Right atrium auricular region (tissue), 2 donors: ENCODE measurements around the gene OLIG2. TPM values are rescaled to one million over a fixed set of nuclear protein-coding genes. Genes with fewer than 3 reads are reported as not detected.
A peak's percentile ranks its signal among the peaks of the same experiment; 100 is the strongest.

ENCODE experiments used
- DNase-seq: peaks from one replicate; pipeline ENCODE4 v3.0.0-alpha.2; 2019; ENCODE audit warnings: low spot score
- H3K27ac ChIP-seq, 2 donors: fragments of 200-600 bp; sonication (generic); 1 replicate in 1 of 2; 2 replicates in 1 of 2; pipeline ENCODE4 v1.5.1; 2016 to 2019
- H3K27me3 ChIP-seq, 2 donors: fragments of 200-600 bp; sonication (generic); one replicate each; pipeline versions ENCODE4 v1.5.1 to v1.6.0; 2017 to 2019
- H3K36me3 ChIP-seq: fragments of 200-600 bp; sonication (generic); one replicate; pipeline ENCODE4 v1.5.1; 2016
- H3K4me1 ChIP-seq, 2 donors: fragments of 200-600 bp; sonication (generic); one replicate each; pipeline versions ENCODE4 v1.5.1 to v1.6.0; 2017 to 2019
- H3K4me3 ChIP-seq, 2 donors: fragments of 200-600 bp; sonication (generic); 1 replicate in 1 of 2; 2 replicates in 1 of 2; pipeline ENCODE4 v1.5.1; 2017 to 2019; ENCODE audit warnings: mild to moderate bottlenecking in 1 of 2, moderate library complexity in 1 of 2
- H3K9me3 ChIP-seq, 2 donors: fragments of 200-600 bp; sonication (generic); one replicate each; pipeline ENCODE4 v1.5.1; 2019
- CTCF ChIP-seq, 2 donors: fragments of 200-600 bp; sonication (generic); IDR thresholded peaks; one replicate each; pipeline ENCODE4 v1.5.1; 2019; ENCODE audit warnings: antibody characterized with exemption in 2 of 2
- total RNA-seq, 2 donors: library from RNA; depleted of rRNA; stranded (reverse); fragments of >200 nt; gene quantifications; one replicate each; pipeline ENCODE4 v1.1.0, GENCODE V29; 2016

OLIG2 gene
- total RNA-seq, 2 donors from 2014 or later, result not detected

DNA sequence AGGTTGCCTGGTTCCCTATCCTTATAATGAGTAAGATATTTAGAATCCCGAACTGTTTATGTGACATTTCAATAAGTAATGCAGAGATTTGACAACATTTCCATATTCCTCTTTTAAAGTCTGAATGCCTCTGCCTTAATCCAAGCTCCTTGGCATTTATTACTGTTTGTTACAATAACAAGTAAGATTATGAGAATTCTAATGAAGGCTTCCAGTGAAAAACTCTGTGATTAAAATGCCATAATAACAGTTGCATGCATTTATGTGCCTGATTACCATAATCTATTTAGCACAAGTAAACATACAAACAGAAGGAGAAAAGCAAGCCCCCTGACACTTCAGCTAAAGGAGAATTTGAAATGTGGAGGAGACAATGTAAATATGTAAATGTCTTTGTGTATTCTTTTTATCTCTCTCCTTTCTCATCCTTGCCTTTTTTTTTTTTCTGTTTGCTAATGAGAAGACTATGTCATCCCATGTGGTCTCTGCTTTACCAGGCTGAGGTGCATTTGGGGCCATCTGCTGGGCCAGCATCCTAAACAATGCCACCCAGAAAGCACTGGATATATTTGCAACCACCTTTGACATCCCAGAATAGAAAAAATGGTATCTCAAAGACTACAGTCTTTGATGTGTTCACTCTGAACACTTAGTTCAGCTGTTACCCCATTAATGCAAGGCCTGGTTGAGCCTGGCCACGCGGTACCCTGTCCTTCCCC lies 17.2 kb upstream of the OLIG2 start:
- DNase-seq, result peak; percentile 23
- Histone ChIP-seq H3K4me3 (no peak overlapping the region), H3K9me3 (no peaks in the 10 kb centered on the region), H3K4me1 (no peaks in the 10 kb centered on the region), H3K27ac (no peak overlapping the region), H3K27me3 (no peaks in the 10 kb centered on the region), H3K36me3 (no peaks in the 10 kb centered on the region)
- TF ChIP-seq CTCF (IDR thresholded peaks at IDR 0.05), result no peak

- Histone ChIP-seq H3K4me3 (no peak overlapping the region), H3K27me3 (no peaks in the 10 kb centered on the region), H3K4me1 (no peaks in the 10 kb centered on the region), H3K27ac (no peak overlapping the region), H3K9me3 (no peaks in the 10 kb centered on the region), H3K36me3 (no peaks in the 10 kb centered on the region)
- DNase-seq, result peak; percentile 36
- TF ChIP-seq CTCF (IDR thresholded peaks at IDR 0.05), result no peak
These were observed 14.8 kb upstream of the OLIG2 start for GRCh38 chr21:33010931-33011330.

DNA sequence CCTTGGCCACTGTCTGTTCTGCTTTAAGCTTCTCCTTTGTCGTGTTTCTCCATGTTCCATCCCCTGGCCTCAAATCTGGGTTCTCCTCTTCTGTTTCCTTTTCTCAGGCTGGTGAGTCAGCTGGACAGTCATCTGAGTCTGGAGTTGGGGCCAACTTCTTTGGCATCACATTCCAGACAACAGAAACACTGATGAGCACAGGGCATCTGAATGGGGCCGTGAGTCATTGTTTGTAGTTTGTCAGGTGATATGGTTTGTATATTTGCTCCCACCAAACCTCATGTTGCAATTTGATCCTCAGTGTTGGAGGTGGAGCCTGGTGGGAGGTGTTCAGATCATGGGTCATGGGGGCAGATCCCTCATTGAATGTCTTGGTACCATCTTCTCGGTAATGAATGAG lies 14.3 kb upstream of the OLIG2 start:
- DNase-seq, result peak; percentile 61
- no peaks in the 10 kb centered on the region for H3K27me3 ChIP-seq
- H3K9me3 ChIP-seq, result no peaks in the 10 kb centered on the region
- H3K4me3 ChIP-seq, result no peak overlapping the region
- H3K27ac ChIP-seq, result no peak overlapping the region
- no peaks in the 10 kb centered on the region for H3K4me1 ChIP-seq
- no peak for TF ChIP-seq CTCF (IDR thresholded peaks at IDR 0.05)
- H3K36me3 ChIP-seq, result no peaks in the 10 kb centered on the region

- no peaks in the 10 kb centered on the region for H3K36me3 ChIP-seq
- no peak for TF ChIP-seq CTCF (IDR thresholded peaks at IDR 0.05)
- no peaks in the 10 kb centered on the region for H3K27me3 ChIP-seq
- H3K27ac ChIP-seq, result no peak overlapping the region
- H3K4me3 ChIP-seq, result no peak overlapping the region
- H3K9me3 ChIP-seq, result no peaks in the 10 kb centered on the region
- H3K4me1 ChIP-seq, result no peaks in the 10 kb centered on the region
- DNase-seq, result no peak
These were observed 12.1 kb upstream of the OLIG2 start for GRCh38 chr21:33013626-33014025.

DNA sequence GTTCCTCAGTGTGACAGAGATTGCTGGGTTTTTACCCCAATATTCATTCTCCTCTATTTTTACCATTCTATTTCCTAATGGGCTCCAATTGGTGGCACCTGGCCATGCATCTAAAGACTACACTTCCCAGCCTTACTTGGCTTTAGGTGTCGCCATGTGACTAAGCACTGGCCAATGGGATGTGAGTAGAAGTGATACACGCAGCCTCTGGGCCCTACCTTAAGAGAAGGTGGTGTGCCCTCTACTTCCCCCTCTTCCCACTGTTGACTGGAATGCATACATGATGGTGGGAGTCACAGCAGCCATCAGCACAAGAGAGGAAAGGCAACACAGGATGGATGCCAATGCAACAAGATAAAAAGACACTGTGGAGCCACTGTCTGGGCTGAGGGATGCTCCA lies 11.4 kb upstream of the OLIG2 start:
- H3K27ac ChIP-seq, result no peak overlapping the region
- no peak for DNase-seq
- no peak for TF ChIP-seq CTCF (IDR thresholded peaks at IDR 0.05)
- H3K9me3 ChIP-seq, result no peaks in the 10 kb centered on the region
- H3K27me3 ChIP-seq, result peaks cover under 1 to 3% of the 10 kb centered on the region in 2 donors
- no peaks in the 10 kb centered on the region for H3K4me1 ChIP-seq
- no peaks in the 10 kb centered on the region for H3K36me3 ChIP-seq
- H3K4me3 ChIP-seq, result no peak overlapping the region

- H3K9me3 ChIP-seq, result no peaks in the 10 kb centered on the region
- H3K4me1 ChIP-seq, result peaks cover 0 to 7% of the 10 kb centered on the region in 2 donors
- H3K27ac ChIP-seq, result no peak overlapping the region
- no peak for DNase-seq
- no peaks in the 10 kb centered on the region for H3K36me3 ChIP-seq
- no peak overlapping the region for H3K4me3 ChIP-seq
- TF ChIP-seq CTCF (IDR thresholded peaks at IDR 0.05), result no peak
- H3K27me3 ChIP-seq, result peaks cover 6% of the 10 kb centered on the region in 2 donors
These were observed 10.6 kb upstream of the OLIG2 start for GRCh38 chr21:33015096-33015495.
